NCI-H526 (cell line): Measurements from ENCODE around the gene MEF2C.
"Not testable (repeated sequence)": the region's sequence is repeated elsewhere in the genome, so short reads cannot be mapped to it uniquely, and the experiment has no call there.

Source experiments
- DNase-seq, 2 experiments: peaks; one replicate each; lab custom pipeline; 2025; lab: John Stamatoyannopoulos, UW

MEF2C gene

GRCh38 chr5:88798933-88799332, 84.1 kb downstream of the MEF2C start:
- DNase-seq: not testable (repeated sequence)

- DNase-seq: not testable (repeated sequence)
Observed at GRCh38 chr5:88793797-88794196, 89.2 kb downstream of the MEF2C start.

GRCh38 chr5:88792144-88792840, 90.7 kb downstream of the MEF2C start:
- no peak for DNase-seq

GRCh38 chr5:88787856-88788255, 95.1 kb downstream of the MEF2C start:
- DNase-seq: no peak

GRCh38 chr5:88786789-88787188, 96.2 kb downstream of the MEF2C start:
- DNase-seq: peak in 1 of 2 experiments; percentile 3

GRCh38 chr5:88785746-88786565, 97.0 kb downstream of the MEF2C start:
- DNase-seq: peak; percentile 58 to 74

GRCh38 chr5:88782571-88782970, 100.4 kb downstream of the MEF2C start:
- DNase-seq: no peak

GRCh38 chr5:88780736-88781135, 102.2 kb downstream of the MEF2C start:
- DNase-seq: no peak

- DNase-seq: no peak
Observed at GRCh38 chr5:88778736-88779135, 104.2 kb downstream of the MEF2C start.

GRCh38 chr5:88776692-88777091, 106.3 kb downstream of the MEF2C start:
- DNase-seq: no peak

- DNase-seq: no peak
Observed at GRCh38 chr5:88772831-88773230, 110.2 kb downstream of the MEF2C start.

- no peak for DNase-seq
Observed at GRCh38 chr5:88772047-88772446, 110.9 kb downstream of the MEF2C start.

- DNase-seq: peak; percentile 2 to 15
Observed at GRCh38 chr5:88770276-88771257, 112.4 kb downstream of the MEF2C start.

- DNase-seq: no peak
Observed at GRCh38 chr5:88769165-88769564, 113.8 kb downstream of the MEF2C start.

- DNase-seq: no peak
Observed at GRCh38 chr5:88768411-88768810, 114.6 kb downstream of the MEF2C start.

GRCh38 chr5:88765798-88766197, 117.2 kb downstream of the MEF2C start:
- DNase-seq: no peak

GRCh38 chr5:88765171-88765570, 117.8 kb downstream of the MEF2C start:
- DNase-seq: no peak

- DNase-seq: no peak
Observed at GRCh38 chr5:88761939-88762338, 121.0 kb downstream of the MEF2C start.

- no peak for DNase-seq
Observed at GRCh38 chr5:88761269-88761850, 121.6 kb downstream of the MEF2C start.

- DNase-seq: no peak
Observed at GRCh38 chr5:88760527-88760926, 122.5 kb downstream of the MEF2C start.

- DNase-seq: no peak
Observed at GRCh38 chr5:88758591-88758990, 124.4 kb downstream of the MEF2C start.

GRCh38 chr5:88758184-88758583, 124.8 kb downstream of the MEF2C start:
- no peak for DNase-seq
